HepG2 (cell line): ENCODE measurements around the gene DAD1. TPM values are rescaled to one million over a fixed set of nuclear protein-coding genes. Genes with fewer than 3 reads are reported as not detected.

Source experiments
- DPF2 ChIP-seq: sonication (generic); formaldehyde crosslinking; IDR thresholded peaks from 2 replicates; pipeline ENCODE4 v1.4.0; 2020; ENCODE audit warnings: mild to moderate bottlenecking, low read depth, missing genetic modification reagents, borderline replicate concordance
- JUNB ChIP-seq: sonication (generic); formaldehyde crosslinking; IDR thresholded peaks from 2 replicates; pipeline ENCODE4 v1.8.0; 2022; ENCODE audit warnings: missing genetic modification reagents, mild to moderate bottlenecking, borderline replicate concordance
- KLF6 ChIP-seq: IDR thresholded peaks from 2 replicates; pipeline ENCODE4 v1.8.0; 2016; ENCODE audit warnings: missing biosample characterization, missing genetic modification reagents
- NCOA1 ChIP-seq: sonication (generic); formaldehyde crosslinking; IDR thresholded peaks from 2 replicates; pipeline ENCODE4 v1.9.0; 2021; ENCODE audit warnings: missing genetic modification reagents
- NFKBIZ ChIP-seq: IDR thresholded peaks from 2 replicates; pipeline ENCODE4 v1.6.1; 2018; ENCODE audit warnings: missing genetic modification reagents, missing compliant biosample characterization
- ZNF12 ChIP-seq: sonication (generic); formaldehyde crosslinking; IDR thresholded peaks from 2 replicates; pipeline ENCODE4 v1.5.0; 2020; ENCODE audit warnings: missing genetic modification reagents
- ZNF33A ChIP-seq: sonication (generic); formaldehyde crosslinking; IDR thresholded peaks from 2 replicates; pipeline ENCODE4 v1.5.1; 2020; ENCODE audit warnings: missing genetic modification reagents, mild to moderate bottlenecking, moderate library complexity, borderline replicate concordance
- polyA plus RNA-seq, 8 experiments: library from polyadenylated mRNA; depleted of rRNA in 3 of 8; stranded (reverse) in 7 of 8; unstranded in 1 of 8; fragments of >200 nt; fragmentation: Illumina TruSeq in 4 of 8; extraction: Trizol in 4 of 8; gene quantifications; 2 replicates each; pipeline versions ENCODE4 v1.2.1 to v1.2.3, GENCODE V29; 2011 to 2016; ENCODE audit warnings: low read depth in 4 of 8, missing spikeins in 1 of 8, mixed read lengths in 1 of 8; ENCODE audit not compliant: insufficient read depth in 1 of 8
- total RNA-seq, 5 experiments: library from RNA; depleted of rRNA; stranded (reverse); fragments of >200 nt; fragmentation: Illumina TruSeq; extraction: Trizol; gene quantifications; 2 replicates each; pipeline ENCODE4 v1.2.3, GENCODE V29; 2016; ENCODE audit warnings: low read depth in 1 of 5
- TF ChIP-seq, protein P1 (sequence below): sonication (generic); formaldehyde crosslinking; IDR thresholded peaks from 2 replicates; pipeline ENCODE4 v1.4.0; 2020; ENCODE audit warnings: missing genetic modification reagents
- TF ChIP-seq, protein P2 (sequence below): sonication (generic); formaldehyde crosslinking; IDR thresholded peaks from 2 replicates; pipeline ENCODE4 v1.9.0; 2021; ENCODE audit warnings: mild to moderate bottlenecking, missing genetic modification reagents
- TF ChIP-seq, protein P3 (sequence below): sonication (generic); formaldehyde crosslinking; IDR thresholded peaks from 2 replicates; pipeline ENCODE4 v1.5.0; 2020; ENCODE audit warnings: mild to moderate bottlenecking, missing genetic modification reagents
- TF ChIP-seq, protein P4 (sequence below): sonication (generic); formaldehyde crosslinking; IDR thresholded peaks from 2 replicates; pipeline ENCODE4 v1.5.0; 2020; ENCODE audit warnings: missing genetic modification reagents, mild to moderate bottlenecking, borderline replicate concordance
- TF ChIP-seq, protein P5 (sequence below): sonication (generic); formaldehyde crosslinking; IDR thresholded peaks from 2 replicates; pipeline ENCODE4 v1.5.0; 2020; ENCODE audit warnings: missing genetic modification reagents

Gene DAD1
- total and polyA plus RNA-seq, 2 of the 13 experiments (the other 11 are each of a cell fraction or from before 2014, with no cell fraction given), result 558 to 626 TPM

DNA sequence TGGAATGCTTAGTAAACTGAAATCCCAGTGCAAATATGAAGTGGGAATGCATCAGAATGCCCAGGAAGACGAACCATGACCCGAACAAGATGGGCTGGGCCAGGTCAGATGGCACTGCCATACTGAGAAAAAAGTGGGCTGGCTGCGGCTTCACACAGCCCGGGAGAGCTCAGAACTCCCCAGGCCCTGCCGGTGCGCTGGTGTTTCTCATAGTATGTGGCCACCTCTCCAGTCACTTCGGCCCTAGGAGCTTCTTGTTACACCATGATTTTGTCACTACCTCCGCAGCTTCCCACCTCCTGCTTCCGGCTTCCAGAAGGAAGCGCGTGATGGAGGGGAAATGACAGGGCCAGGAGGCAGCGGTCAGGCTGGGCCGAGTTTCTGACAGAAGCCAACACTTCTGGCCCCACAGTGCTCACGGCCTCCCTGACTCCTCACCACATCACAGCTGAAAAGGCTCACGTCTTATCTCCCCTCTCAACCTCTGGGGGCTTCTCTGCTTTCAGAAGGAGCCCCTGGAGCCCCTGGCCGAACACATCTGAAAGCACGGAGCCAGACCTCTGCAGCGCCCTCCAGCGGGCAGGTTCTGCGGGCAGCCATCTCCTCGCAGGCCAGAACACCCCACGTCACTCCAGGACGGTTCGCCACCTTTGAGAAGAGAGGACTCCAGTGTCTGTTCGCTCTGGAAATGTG is 30.7 kb downstream of the DAD1 start (continued):
- TF ChIP-seq DPF2 (CRISPR knock-in tag), result 0 out of 2 replicates have a peak, but pooled peaks have one; percentile 38
- TF ChIP-seq, protein P1, sequence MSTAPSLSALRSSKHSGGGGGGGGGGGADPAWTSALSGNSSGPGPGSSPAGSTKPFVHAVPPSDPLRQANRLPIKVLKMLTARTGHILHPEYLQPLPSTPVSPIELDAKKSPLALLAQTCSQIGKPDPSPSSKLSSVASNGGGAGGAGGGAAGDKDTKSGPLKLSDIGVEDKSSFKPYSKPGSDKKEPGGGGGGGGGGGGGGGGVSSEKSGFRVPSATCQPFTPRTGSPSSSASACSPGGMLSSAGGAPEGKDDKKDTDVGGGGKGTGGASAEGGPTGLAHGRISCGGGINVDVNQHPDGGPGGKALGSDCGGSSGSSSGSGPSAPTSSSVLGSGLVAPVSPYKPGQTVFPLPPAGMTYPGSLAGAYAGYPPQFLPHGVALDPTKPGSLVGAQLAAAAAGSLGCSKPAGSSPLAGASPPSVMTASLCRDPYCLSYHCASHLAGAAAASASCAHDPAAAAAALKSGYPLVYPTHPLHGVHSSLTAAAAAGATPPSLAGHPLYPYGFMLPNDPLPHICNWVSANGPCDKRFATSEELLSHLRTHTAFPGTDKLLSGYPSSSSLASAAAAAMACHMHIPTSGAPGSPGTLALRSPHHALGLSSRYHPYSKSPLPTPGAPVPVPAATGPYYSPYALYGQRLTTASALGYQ (CRISPR knock-in tag), result no peak
- no peak for TF ChIP-seq JUNB
- no peak for TF ChIP-seq ZNF33A (CRISPR knock-in tag)
- no peak for TF ChIP-seq NFKBIZ
- TF ChIP-seq, protein P2, sequence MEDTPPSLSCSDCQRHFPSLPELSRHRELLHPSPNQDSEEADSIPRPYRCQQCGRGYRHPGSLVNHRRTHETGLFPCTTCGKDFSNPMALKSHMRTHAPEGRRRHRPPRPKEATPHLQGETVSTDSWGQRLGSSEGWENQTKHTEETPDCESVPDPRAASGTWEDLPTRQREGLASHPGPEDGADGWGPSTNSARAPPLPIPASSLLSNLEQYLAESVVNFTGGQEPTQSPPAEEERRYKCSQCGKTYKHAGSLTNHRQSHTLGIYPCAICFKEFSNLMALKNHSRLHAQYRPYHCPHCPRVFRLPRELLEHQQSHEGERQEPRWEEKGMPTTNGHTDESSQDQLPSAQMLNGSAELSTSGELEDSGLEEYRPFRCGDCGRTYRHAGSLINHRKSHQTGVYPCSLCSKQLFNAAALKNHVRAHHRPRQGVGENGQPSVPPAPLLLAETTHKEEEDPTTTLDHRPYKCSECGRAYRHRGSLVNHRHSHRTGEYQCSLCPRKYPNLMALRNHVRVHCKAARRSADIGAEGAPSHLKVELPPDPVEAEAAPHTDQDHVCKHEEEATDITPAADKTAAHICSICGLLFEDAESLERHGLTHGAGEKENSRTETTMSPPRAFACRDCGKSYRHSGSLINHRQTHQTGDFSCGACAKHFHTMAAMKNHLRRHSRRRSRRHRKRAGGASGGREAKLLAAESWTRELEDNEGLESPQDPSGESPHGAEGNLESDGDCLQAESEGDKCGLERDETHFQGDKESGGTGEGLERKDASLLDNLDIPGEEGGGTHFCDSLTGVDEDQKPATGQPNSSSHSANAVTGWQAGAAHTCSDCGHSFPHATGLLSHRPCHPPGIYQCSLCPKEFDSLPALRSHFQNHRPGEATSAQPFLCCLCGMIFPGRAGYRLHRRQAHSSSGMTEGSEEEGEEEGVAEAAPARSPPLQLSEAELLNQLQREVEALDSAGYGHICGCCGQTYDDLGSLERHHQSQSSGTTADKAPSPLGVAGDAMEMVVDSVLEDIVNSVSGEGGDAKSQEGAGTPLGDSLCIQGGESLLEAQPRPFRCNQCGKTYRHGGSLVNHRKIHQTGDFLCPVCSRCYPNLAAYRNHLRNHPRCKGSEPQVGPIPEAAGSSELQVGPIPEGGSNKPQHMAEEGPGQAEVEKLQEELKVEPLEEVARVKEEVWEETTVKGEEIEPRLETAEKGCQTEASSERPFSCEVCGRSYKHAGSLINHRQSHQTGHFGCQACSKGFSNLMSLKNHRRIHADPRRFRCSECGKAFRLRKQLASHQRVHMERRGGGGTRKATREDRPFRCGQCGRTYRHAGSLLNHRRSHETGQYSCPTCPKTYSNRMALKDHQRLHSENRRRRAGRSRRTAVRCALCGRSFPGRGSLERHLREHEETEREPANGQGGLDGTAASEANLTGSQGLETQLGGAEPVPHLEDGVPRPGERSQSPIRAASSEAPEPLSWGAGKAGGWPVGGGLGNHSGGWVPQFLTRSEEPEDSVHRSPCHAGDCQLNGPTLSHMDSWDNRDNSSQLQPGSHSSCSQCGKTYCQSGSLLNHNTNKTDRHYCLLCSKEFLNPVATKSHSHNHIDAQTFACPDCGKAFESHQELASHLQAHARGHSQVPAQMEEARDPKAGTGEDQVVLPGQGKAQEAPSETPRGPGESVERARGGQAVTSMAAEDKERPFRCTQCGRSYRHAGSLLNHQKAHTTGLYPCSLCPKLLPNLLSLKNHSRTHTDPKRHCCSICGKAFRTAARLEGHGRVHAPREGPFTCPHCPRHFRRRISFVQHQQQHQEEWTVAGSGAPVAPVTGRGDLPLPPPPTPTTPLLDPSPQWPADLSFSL (CRISPR knock-in tag), result peak; percentile 1; the same call in 1 of the 2 replicates
- TF ChIP-seq, protein P3, sequence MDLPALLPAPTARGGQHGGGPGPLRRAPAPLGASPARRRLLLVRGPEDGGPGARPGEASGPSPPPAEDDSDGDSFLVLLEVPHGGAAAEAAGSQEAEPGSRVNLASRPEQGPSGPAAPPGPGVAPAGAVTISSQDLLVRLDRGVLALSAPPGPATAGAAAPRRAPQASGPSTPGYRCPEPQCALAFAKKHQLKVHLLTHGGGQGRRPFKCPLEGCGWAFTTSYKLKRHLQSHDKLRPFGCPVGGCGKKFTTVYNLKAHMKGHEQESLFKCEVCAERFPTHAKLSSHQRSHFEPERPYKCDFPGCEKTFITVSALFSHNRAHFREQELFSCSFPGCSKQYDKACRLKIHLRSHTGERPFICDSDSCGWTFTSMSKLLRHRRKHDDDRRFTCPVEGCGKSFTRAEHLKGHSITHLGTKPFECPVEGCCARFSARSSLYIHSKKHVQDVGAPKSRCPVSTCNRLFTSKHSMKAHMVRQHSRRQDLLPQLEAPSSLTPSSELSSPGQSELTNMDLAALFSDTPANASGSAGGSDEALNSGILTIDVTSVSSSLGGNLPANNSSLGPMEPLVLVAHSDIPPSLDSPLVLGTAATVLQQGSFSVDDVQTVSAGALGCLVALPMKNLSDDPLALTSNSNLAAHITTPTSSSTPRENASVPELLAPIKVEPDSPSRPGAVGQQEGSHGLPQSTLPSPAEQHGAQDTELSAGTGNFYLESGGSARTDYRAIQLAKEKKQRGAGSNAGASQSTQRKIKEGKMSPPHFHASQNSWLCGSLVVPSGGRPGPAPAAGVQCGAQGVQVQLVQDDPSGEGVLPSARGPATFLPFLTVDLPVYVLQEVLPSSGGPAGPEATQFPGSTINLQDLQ (CRISPR knock-in tag), result peak; percentile 20; the same call in 1 of the 2 replicates
- TF ChIP-seq, protein P4, sequence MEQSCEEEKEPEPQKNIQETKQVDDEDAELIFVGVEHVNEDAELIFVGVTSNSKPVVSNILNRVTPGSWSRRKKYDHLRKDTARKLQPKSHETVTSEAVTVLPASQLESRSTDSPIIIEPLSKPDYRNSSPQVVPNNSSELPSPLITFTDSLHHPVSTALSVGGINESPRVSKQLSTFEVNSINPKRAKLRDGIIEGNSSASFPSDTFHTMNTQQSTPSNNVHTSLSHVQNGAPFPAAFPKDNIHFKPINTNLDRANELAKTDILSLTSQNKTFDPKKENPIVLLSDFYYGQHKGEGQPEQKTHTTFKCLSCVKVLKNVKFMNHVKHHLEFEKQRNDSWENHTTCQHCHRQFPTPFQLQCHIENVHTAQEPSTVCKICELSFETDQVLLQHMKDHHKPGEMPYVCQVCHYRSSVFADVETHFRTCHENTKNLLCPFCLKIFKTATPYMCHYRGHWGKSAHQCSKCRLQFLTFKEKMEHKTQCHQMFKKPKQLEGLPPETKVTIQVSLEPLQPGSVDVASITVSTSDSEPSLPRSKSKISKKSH (CRISPR knock-in tag), result peak; percentile 92
- TF ChIP-seq NCOA1 (CRISPR knock-in tag), result 0 out of 2 replicates have a peak, but pooled peaks have one; percentile 59
- TF ChIP-seq ZNF12 (CRISPR knock-in tag), result no peak
- TF ChIP-seq, protein P5, sequence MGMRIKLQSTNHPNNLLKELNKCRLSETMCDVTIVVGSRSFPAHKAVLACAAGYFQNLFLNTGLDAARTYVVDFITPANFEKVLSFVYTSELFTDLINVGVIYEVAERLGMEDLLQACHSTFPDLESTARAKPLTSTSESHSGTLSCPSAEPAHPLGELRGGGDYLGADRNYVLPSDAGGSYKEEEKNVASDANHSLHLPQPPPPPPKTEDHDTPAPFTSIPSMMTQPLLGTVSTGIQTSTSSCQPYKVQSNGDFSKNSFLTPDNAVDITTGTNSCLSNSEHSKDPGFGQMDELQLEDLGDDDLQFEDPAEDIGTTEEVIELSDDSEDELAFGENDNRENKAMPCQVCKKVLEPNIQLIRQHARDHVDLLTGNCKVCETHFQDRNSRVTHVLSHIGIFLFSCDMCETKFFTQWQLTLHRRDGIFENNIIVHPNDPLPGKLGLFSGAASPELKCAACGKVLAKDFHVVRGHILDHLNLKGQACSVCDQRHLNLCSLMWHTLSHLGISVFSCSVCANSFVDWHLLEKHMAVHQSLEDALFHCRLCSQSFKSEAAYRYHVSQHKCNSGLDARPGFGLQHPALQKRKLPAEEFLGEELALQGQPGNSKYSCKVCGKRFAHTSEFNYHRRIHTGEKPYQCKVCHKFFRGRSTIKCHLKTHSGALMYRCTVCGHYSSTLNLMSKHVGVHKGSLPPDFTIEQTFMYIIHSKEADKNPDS, result no peak
- no peak for TF ChIP-seq KLF6
